DOHH2 (cell line): ENCODE results near the gene TMEM92.

Source experiments
- H3F3A ChIP-seq: fragments of 200-600 bp; sonication (generic), shearing (Covaris generic); 2 replicates; pipeline ENCODE4 v1.6.0; 2016; ENCODE audit warnings: antibody characterized with exemption, mild to moderate bottlenecking; ENCODE audit not compliant: control insufficient read depth, insufficient read depth
- H3K27ac ChIP-seq: fragments of 200-600 bp; sonication (generic); 2 replicates; pipeline ENCODE4 v1.5.1; 2014; ENCODE audit warnings: low read depth, mild to moderate bottlenecking, low read length, moderate library complexity
- H3K27me3 ChIP-seq: fragments of 200-600 bp; sonication (generic); 2 replicates; pipeline ENCODE4 v1.6.1; 2014; ENCODE audit warnings: mild to moderate bottlenecking, low read length, mixed read lengths; ENCODE audit not compliant: control insufficient read depth
- H3K36me3 ChIP-seq: fragments of 200-600 bp; sonication (generic); 2 replicates; pipeline ENCODE4 v1.6.1; 2014; ENCODE audit warnings: mild to moderate bottlenecking, low read length, moderate library complexity, mixed read lengths; ENCODE audit not compliant: control insufficient read depth
- H3K4me1 ChIP-seq: fragments of 200-600 bp; sonication (generic); 2 replicates; pipeline ENCODE4 v1.6.1; 2014; ENCODE audit warnings: mild to moderate bottlenecking, low read length, mixed read lengths; ENCODE audit not compliant: control insufficient read depth
- H3K4me2 ChIP-seq: fragments of 200-600 bp; sonication (generic); 2 replicates; pipeline ENCODE4 v1.6.0; 2014; ENCODE audit warnings: mild to moderate bottlenecking, low read length, moderate library complexity
- H3K4me3 ChIP-seq: fragments of 200-600 bp; sonication (generic); 2 replicates; pipeline ENCODE4 v1.5.1; 2014; ENCODE audit warnings: mild to moderate bottlenecking, low read length, mixed read lengths
- H3K79me2 ChIP-seq: fragments of 200-600 bp; sonication (generic); 2 replicates; pipeline ENCODE4 v1.6.1; 2014; ENCODE audit warnings: mild to moderate bottlenecking, low read length, mixed read lengths; ENCODE audit not compliant: control insufficient read depth
- H3K9me2 ChIP-seq: fragments of 200-600 bp; sonication (generic); replicated peaks from 2 replicates; pipeline ENCODE4 v1.6.1; 2014; ENCODE audit warnings: mild to moderate bottlenecking, low read length, mixed read lengths; ENCODE audit not compliant: control insufficient read depth
- H3K9me3 ChIP-seq: fragments of 200-600 bp; sonication (generic); 2 replicates; pipeline ENCODE4 v1.6.1; 2014; ENCODE audit warnings: antibody characterized with exemption, low read length, mixed read lengths; ENCODE audit not compliant: control insufficient read depth, insufficient read depth
- H4K20me1 ChIP-seq: fragments of 200-600 bp; sonication (generic); 2 replicates; pipeline ENCODE4 v1.6.0; 2014; ENCODE audit warnings: low read depth, mild to moderate bottlenecking, antibody characterized with exemption, low read length, moderate library complexity; ENCODE audit not compliant: control insufficient read depth, insufficient read depth
- EZH2phosphoT487 ChIP-seq: fragments of 200-600 bp; sonication (generic); IDR thresholded peaks from 2 replicates; pipeline ENCODE4 v1.6.1; 2017; ENCODE audit warnings: borderline replicate concordance, mild to moderate bottlenecking, antibody characterized with exemption, low read length, moderate library complexity, mixed read lengths
- TF ChIP-seq, protein P1 (sequence below): fragments of 200-600 bp; sonication (generic); IDR thresholded peaks from one replicate; pipeline ENCODE4 v1.5.1; 2014; ENCODE audit warnings: antibody characterized with exemption, mild to moderate bottlenecking, low read depth, low read length; ENCODE audit not compliant: poor library complexity, severe bottlenecking

Gene TMEM92

DNA sequence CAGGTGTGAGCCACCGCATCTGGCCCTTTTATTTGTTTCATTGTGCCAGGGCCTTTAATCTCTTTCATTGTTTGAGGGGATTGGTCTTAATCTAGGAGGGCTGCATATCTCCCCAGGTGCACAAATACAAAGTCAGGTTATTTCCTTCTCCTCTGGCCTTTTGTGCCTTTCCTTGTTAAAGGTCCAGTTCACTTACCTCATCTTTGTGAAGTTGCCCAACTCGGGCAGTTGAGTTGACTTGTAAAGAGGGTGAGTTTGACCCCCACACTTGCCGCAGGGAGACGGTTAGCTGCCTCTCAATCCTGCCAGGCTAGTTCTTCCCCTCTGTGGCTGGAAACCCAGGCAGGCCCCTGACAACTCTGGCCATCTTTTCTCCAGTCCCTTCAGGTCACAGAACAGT lies 33.4 kb downstream of the TMEM92 start:
- no peaks in the 10 kb centered on the region for H3K4me1 ChIP-seq
- H3K36me3 ChIP-seq: no peaks in the 10 kb centered on the region
- H3K9me2 ChIP-seq: no peaks in the 10 kb centered on the region
- H4K20me1 ChIP-seq: no peaks in the 10 kb centered on the region
- no peaks in the 10 kb centered on the region for H3K9me3 ChIP-seq
- H3F3A ChIP-seq: no peaks in the 10 kb centered on the region
- H3K27me3 ChIP-seq: peaks cover 41% of the 10 kb centered on the region
- no peak overlapping the region for H3K4me3 ChIP-seq
- H3K79me2 ChIP-seq: no peaks in the 10 kb centered on the region
- no peak for TF ChIP-seq EZH2phosphoT487
- TF ChIP-seq, protein P1, sequence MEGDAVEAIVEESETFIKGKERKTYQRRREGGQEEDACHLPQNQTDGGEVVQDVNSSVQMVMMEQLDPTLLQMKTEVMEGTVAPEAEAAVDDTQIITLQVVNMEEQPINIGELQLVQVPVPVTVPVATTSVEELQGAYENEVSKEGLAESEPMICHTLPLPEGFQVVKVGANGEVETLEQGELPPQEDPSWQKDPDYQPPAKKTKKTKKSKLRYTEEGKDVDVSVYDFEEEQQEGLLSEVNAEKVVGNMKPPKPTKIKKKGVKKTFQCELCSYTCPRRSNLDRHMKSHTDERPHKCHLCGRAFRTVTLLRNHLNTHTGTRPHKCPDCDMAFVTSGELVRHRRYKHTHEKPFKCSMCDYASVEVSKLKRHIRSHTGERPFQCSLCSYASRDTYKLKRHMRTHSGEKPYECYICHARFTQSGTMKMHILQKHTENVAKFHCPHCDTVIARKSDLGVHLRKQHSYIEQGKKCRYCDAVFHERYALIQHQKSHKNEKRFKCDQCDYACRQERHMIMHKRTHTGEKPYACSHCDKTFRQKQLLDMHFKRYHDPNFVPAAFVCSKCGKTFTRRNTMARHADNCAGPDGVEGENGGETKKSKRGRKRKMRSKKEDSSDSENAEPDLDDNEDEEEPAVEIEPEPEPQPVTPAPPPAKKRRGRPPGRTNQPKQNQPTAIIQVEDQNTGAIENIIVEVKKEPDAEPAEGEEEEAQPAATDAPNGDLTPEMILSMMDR: no peak
- H3K27ac ChIP-seq: no peak overlapping the region
- no peak overlapping the region for H3K4me2 ChIP-seq

DNA sequence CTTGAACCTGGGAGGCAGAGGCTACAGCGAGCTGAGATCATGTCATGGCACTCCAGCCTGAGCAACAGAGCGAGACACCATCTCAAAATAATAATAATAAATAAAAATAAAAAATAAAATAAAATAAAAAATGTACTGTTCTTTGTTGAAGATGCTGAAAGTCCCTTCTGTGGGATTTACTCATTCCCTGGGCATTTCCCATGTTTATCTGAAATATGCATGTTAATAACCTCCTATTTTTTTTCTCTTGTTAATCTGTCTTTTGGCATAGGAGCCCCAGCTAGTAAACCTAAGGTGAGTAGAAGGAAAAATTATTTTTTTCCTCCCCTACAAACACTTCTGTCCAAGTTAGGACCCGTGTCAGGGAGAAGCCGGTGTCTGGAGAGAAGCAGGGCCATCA lies 34.4 kb downstream of the TMEM92 start:
- Histone ChIP-seq H3K4me3 (no peak overlapping the region), H3K4me2 (no peak overlapping the region), H3F3A (no peaks in the 10 kb centered on the region), H3K27ac (no peak overlapping the region), H4K20me1 (no peaks in the 10 kb centered on the region), H3K27me3 (peaks cover 49% of the 10 kb centered on the region), H3K79me2 (no peaks in the 10 kb centered on the region), H3K9me2 (no peaks in the 10 kb centered on the region), H3K9me3 (no peaks in the 10 kb centered on the region), H3K4me1 (no peaks in the 10 kb centered on the region), H3K36me3 (no peaks in the 10 kb centered on the region)
- TF ChIP-seq EZH2phosphoT487: no peak
- TF ChIP-seq, protein P1: no peak

DNA sequence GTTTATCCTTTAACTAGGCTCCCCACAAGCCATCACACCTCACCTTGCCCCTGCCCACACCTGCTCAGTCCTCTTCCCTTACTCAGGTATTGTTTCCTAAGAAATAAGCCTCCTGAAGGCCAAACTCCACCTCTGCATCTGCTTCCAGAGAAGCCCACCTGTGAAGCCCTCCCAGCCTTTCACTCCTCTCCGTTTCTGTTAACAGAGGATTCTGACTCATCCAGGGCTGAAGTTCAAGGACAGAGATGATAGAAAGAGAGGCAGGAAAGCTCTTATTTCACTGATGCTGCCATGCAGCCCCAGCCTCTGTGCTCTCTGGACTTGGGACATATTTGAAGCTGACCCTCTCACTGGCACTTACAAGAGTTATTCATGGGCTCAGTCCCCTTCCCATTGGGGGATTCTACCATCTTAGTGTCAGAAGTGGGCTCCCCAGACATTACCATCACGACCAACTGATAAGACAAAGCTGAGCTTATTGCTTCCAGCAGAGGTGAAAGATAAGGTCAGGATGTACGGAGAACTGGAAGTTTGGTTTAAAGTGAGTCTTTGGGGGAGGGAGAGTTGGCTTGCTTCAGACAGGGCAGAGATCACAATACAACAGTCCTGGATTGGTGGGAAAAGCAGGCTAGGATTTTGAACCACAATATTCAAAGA lies 36.3 kb downstream of the TMEM92 start:
- Histone ChIP-seq H3K27me3 (peaks cover 48% of the 10 kb centered on the region), H3K4me2 (no peak overlapping the region)
- TF ChIP-seq, protein P1: no peak

More for the DNA sequence above, 36.3 kb downstream of the TMEM92 start:
- no peaks in the 10 kb centered on the region for H3K9me2 ChIP-seq
- H3K4me1 ChIP-seq: no peaks in the 10 kb centered on the region
- H3K79me2 ChIP-seq: no peaks in the 10 kb centered on the region
- H3K36me3 ChIP-seq: no peaks in the 10 kb centered on the region
- H3K4me3 ChIP-seq: no peak overlapping the region
- H3F3A ChIP-seq: no peaks in the 10 kb centered on the region
- no peaks in the 10 kb centered on the region for H3K9me3 ChIP-seq
- H3K27ac ChIP-seq: no peak overlapping the region
- H4K20me1 ChIP-seq: no peaks in the 10 kb centered on the region
